ENCODE measurements around the gene GSE1. TPM values are rescaled to one million over a fixed set of nuclear protein-coding genes. Genes with fewer than 3 reads are reported as not detected.
A peak's percentile ranks its signal among the peaks of the same experiment; 100 is the strongest.

The GSE1 gene
- total and polyA plus RNA-seq, 9 of the 15 experiments (the other 6 are each of a cell fraction or from before 2014, with no cell fraction given), result 12.2 to 244 (median 57.9) TPM

DNA sequence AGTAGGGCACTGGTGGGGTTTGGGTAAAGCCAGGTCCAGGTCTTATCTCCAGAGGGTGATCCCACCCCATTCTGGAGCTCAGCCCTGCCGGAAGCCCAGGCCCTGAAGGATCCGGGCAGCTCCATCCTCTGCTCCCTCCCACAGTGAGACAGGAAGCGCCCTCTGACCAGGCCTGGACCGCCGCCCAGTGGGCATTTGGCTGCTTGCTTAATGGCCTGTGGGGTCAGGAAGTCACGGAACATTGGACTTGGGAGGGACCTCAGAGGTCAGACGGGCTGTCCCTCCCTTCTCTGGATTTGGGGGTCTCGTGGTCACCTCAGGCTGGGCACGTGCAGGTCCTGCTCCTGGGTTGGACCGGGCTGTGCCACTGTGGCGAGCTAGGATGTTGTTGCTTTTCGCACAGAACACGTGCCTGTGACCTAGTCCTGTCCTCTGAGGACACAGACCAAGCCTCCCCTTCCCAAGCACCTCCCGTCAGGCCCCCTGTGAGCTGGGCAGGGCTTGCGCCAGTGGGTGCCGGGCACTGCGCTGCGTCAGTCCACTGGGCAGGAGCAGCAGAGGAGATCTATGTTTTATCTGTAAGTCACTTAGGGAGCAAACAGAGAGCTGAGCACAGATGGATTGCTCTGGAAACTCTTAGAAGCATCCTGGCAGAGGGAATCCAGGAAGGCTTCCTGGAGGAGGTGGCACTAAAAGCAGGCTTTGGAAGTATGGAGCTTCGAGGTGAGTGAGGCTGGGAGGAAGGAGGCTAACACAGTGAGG, 49.4 kb upstream of the GSE1 start:
- peak; percentile 74 for FAIRE-seq
- Histone ChIP-seq H3K9ac (ENCODE audit: insufficient read depth in 1 of 2, low read depth in 2 of 2, low read length in 2 of 2) (peak overlapping the region; percentile 76 to 89), H3K36me3 (ENCODE audit: control insufficient read depth, insufficient read depth, low read length) (peaks cover 68% of the 10 kb centered on the region), H3K4me1 (replicated peaks in 1 of 2; ENCODE audit: control insufficient read depth in 2 of 2, insufficient read depth in 2 of 2, low read length in 2 of 2) (peaks cover 90 to 98% of the 10 kb centered on the region in 2 experiments), H3K79me2 (ENCODE audit: control insufficient read depth, insufficient read depth, low read length) (peaks cover 100% of the 10 kb centered on the region), H3K4me3 (peak overlapping the region; percentile 43; the same call in 1 of the 2 replicates), H4K20me1 (replicated peaks; ENCODE audit: control insufficient read depth, insufficient read depth, low read length) (peaks cover 46% of the 10 kb centered on the region), H3K4me2 (ENCODE audit: insufficient read depth, low read length) (peak overlapping the region; percentile 89), H3K27ac (ENCODE audit: extremely low read depth, low read depth, low read length) (peak overlapping the region; percentile 97), H3K9me3 (replicated peaks; ENCODE audit: control insufficient read depth, insufficient read depth, low read depth, low read length) (no peaks in the 10 kb centered on the region), H3K27me3 (ENCODE audit: control insufficient read depth in 2 of 2, insufficient read depth in 2 of 2, low read length in 2 of 2) (no peaks in the 10 kb centered on the region), H2AFZ (ENCODE audit: low read depth, low read length) (no peak overlapping the region), H3K9me1 (ENCODE audit: control insufficient read depth, insufficient read depth, low read length) (peaks cover 4% of the 10 kb centered on the region)
- 47% methylated on average over 19 of the region's 19 CpGs for WGBS (ENCODE audit: insufficient coverage, low coverage, missing lambda C conversion rate)
- peak; percentile 24 for ATAC-seq
- peak; percentile 69 to 93 (median 74) for DNase-seq (ENCODE audit: extremely low read depth in 1 of 4, low spot score in 3 of 4)
- BruUV-seq (replicated peaks), result no TSS peak
- ChIA-PET CTCF (ENCODE audit: low intra/inter-chr PET ratio) (interaction anchor here (0.7 to 2.0 kb wide), 7 partner anchors 35 to 144 kb away, joined by 3 to 10 read pairs (median 5); no protein-coding TSS in a partner anchor), POLR2A (interaction anchor here (0.6 to 3.4 kb wide), 16 partner anchors 9 to 508 kb away, joined by 3 to 27 read pairs (median 3); no protein-coding TSS in a partner anchor)
- in situ Hi-C loops (cut with MboI) (no loop called here), intact Hi-C loops (cut with micrococcal nuclease) (loop anchor here (1.0 to 10.0 kb wide), 3 partner anchors 8 to 229 kb away; no protein-coding TSS in a partner anchor)
- TF ChIP-seq, protein P1, sequence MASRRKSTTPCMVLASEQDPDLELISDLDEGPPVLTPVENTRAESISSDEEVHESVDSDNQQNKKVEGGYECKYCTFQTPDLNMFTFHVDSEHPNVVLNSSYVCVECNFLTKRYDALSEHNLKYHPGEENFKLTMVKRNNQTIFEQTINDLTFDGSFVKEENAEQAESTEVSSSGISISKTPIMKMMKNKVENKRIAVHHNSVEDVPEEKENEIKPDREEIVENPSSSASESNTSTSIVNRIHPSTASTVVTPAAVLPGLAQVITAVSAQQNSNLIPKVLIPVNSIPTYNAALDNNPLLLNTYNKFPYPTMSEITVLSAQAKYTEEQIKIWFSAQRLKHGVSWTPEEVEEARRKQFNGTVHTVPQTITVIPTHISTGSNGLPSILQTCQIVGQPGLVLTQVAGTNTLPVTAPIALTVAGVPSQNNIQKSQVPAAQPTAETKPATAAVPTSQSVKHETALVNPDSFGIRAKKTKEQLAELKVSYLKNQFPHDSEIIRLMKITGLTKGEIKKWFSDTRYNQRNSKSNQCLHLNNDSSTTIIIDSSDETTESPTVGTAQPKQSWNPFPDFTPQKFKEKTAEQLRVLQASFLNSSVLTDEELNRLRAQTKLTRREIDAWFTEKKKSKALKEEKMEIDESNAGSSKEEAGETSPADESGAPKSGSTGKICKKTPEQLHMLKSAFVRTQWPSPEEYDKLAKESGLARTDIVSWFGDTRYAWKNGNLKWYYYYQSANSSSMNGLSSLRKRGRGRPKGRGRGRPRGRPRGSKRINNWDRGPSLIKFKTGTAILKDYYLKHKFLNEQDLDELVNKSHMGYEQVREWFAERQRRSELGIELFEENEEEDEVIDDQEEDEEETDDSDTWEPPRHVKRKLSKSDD (conservative IDR thresholded peaks at IDR 0.05; ENCODE audit: low read length), result 0 out of 2 replicates have a peak, but pooled peaks have one; percentile 54
- TF ChIP-seq SMAD2 (IDR thresholded peaks at IDR 0.05; ENCODE audit: low read depth, low read length) (no peak), ZNF444 (CRISPR knock-in tag; IDR thresholded peaks at IDR 0.05) (no peak), ZNF217 (CRISPR knock-in tag; IDR thresholded peaks at IDR 0.05) (no peak), CBX8 (IDR thresholded peaks at IDR 0.05; ENCODE audit: borderline replicate concordance, extremely low read depth, low read depth, low read length, poor library complexity, severe bottlenecking) (no peak)
- TF ChIP-seq, protein P2, sequence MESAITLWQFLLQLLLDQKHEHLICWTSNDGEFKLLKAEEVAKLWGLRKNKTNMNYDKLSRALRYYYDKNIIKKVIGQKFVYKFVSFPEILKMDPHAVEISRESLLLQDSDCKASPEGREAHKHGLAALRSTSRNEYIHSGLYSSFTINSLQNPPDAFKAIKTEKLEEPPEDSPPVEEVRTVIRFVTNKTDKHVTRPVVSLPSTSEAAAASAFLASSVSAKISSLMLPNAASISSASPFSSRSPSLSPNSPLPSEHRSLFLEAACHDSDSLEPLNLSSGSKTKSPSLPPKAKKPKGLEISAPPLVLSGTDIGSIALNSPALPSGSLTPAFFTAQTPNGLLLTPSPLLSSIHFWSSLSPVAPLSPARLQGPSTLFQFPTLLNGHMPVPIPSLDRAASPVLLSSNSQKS (CRISPR knock-in tag; IDR thresholded peaks at IDR 0.05), result no peak
- TF ChIP-seq, protein P3, sequence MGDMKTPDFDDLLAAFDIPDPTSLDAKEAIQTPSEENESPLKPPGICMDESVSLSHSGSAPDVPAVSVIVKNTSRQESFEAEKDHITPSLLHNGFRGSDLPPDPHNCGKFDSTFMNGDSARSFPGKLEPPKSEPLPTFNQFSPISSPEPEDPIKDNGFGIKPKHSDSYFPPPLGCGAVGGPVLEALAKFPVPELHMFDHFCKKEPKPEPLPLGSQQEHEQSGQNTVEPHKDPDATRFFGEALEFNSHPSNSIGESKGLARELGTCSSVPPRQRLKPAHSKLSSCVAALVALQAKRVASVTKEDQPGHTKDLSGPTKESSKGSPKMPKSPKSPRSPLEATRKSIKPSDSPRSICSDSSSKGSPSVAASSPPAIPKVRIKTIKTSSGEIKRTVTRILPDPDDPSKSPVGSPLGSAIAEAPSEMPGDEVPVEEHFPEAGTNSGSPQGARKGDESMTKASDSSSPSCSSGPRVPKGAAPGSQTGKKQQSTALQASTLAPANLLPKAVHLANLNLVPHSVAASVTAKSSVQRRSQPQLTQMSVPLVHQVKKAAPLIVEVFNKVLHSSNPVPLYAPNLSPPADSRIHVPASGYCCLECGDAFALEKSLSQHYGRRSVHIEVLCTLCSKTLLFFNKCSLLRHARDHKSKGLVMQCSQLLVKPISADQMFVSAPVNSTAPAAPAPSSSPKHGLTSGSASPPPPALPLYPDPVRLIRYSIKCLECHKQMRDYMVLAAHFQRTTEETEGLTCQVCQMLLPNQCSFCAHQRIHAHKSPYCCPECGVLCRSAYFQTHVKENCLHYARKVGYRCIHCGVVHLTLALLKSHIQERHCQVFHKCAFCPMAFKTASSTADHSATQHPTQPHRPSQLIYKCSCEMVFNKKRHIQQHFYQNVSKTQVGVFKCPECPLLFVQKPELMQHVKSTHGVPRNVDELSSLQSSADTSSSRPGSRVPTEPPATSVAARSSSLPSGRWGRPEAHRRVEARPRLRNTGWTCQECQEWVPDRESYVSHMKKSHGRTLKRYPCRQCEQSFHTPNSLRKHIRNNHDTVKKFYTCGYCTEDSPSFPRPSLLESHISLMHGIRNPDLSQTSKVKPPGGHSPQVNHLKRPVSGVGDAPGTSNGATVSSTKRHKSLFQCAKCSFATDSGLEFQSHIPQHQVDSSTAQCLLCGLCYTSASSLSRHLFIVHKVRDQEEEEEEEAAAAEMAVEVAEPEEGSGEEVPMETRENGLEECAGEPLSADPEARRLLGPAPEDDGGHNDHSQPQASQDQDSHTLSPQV (IDR thresholded peaks at IDR 0.05), result no peak
- TF ChIP-seq, protein P4, sequence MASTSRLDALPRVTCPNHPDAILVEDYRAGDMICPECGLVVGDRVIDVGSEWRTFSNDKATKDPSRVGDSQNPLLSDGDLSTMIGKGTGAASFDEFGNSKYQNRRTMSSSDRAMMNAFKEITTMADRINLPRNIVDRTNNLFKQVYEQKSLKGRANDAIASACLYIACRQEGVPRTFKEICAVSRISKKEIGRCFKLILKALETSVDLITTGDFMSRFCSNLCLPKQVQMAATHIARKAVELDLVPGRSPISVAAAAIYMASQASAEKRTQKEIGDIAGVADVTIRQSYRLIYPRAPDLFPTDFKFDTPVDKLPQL (IDR thresholded peaks at IDR 0.05; ENCODE audit: extremely low read depth, insufficient read length), result no peak
- TF ChIP-seq, protein P5, sequence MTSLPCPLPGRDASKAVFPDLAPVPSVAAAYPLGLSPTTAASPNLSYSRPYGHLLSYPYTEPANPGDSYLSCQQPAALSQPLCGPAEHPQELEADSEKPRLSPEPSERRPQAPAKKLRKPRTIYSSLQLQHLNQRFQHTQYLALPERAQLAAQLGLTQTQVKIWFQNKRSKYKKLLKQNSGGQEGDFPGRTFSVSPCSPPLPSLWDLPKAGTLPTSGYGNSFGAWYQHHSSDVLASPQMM (CRISPR knock-in tag; IDR thresholded peaks at IDR 0.05), result no peak
